ENCODE results near the gene MMD.

DNA sequence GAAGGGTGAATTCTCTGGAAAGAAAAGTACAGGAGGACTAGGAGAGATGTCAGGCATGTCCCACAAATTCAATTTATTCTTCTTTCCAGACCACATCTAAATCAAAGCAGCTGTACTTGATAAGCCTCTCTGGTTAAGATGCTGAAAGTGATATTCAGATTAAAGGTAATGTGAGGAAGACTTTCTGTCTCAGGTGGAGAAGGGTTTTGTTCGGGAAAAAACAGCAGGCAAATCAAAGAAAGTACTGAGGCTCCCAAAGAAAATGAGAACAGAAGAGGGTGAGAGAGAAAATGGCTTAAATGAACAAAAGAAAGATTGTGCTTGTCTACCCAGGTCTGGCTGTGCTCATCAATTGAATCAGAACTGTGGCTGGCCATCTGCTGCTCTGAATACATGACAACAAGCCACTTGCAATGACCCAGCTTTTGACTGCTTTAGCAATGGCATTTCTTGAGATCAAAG is 55.6 kb downstream of the MMD start:
- TF ChIP-seq POLR2A (IDR thresholded peaks at IDR 0.05; ENCODE audit: low read depth, low read length): no peak
- no peak for TF ChIP-seq POLR2AphosphoS5 (IDR thresholded peaks at IDR 0.05; ENCODE audit: low read depth, low read length)
- TF ChIP-seq POU2F2 (IDR thresholded peaks at IDR 0.05; ENCODE audit: low read depth, low read length): no peak
- no peak for TF ChIP-seq SPI1 (IDR thresholded peaks at IDR 0.05; ENCODE audit: low read depth, low read length)
- TF ChIP-seq TAF1 (IDR thresholded peaks at IDR 0.05; ENCODE audit: low read depth, low read length): no peak
- TF ChIP-seq PAX5 (IDR thresholded peaks at IDR 0.05; ENCODE audit: insufficient read depth, low read length, severe bottlenecking): no peak
